Measurements from ENCODE around the gene ZNF692. TPM values are rescaled to one million over a fixed set of nuclear protein-coding genes. Genes with fewer than 3 reads are reported as not detected.

The ZNF692 gene
- polyA plus RNA-seq, 1 experiment: 19.5 TPM

GRCh38 chr1:248800459-248800858, 58.4 kb downstream of the ZNF692 start:
- H3K27me3 ChIP-seq (ENCODE audit: control insufficient read depth, insufficient read depth, low read length): no peaks in the 10 kb centered on the region; the same call in 1 of the 2 replicates
- no peak overlapping the region for H3K4me3 ChIP-seq (ENCODE audit: low read depth, low read length)
- ChIA-PET POLR2A (no interaction called here), CTCF (no interaction called here)
- H3K36me3 ChIP-seq (ENCODE audit: control insufficient read depth, insufficient read depth, low read length): no peaks in the 10 kb centered on the region
- TF ChIP-seq, protein P1, sequence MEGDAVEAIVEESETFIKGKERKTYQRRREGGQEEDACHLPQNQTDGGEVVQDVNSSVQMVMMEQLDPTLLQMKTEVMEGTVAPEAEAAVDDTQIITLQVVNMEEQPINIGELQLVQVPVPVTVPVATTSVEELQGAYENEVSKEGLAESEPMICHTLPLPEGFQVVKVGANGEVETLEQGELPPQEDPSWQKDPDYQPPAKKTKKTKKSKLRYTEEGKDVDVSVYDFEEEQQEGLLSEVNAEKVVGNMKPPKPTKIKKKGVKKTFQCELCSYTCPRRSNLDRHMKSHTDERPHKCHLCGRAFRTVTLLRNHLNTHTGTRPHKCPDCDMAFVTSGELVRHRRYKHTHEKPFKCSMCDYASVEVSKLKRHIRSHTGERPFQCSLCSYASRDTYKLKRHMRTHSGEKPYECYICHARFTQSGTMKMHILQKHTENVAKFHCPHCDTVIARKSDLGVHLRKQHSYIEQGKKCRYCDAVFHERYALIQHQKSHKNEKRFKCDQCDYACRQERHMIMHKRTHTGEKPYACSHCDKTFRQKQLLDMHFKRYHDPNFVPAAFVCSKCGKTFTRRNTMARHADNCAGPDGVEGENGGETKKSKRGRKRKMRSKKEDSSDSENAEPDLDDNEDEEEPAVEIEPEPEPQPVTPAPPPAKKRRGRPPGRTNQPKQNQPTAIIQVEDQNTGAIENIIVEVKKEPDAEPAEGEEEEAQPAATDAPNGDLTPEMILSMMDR (IDR thresholded peaks at IDR 0.05; ENCODE audit: insufficient read depth, low read depth, low read length): no peak
- DNase-seq (ENCODE audit: low read depth): no peak

Small RNA genes lying within 50 kb of the gene (small RNA-seq; reads per million reads assigned to genes)
- not detected for gene MIR3124 (ENCODE audit: insufficient read length, low read depth, low replicate concordance)

Other genes starting within 250 kb of the ZNF692 start
- gene OR2T11, start 224.0 kb downstream of the ZNF692 start, polyA plus RNA-seq (2011; rRNA removed): not detected in 2 replicates
- gene OR2T35, start 213.8 kb downstream of the ZNF692 start, polyA plus RNA-seq (2011; rRNA removed): not detected in 2 replicates
- gene OR2T27, start 203.6 kb downstream of the ZNF692 start, polyA plus RNA-seq (2011; rRNA removed): not detected in 2 replicates
- not detected in 2 replicates for gene OR14I1, start 156.3 kb downstream of the ZNF692 start, polyA plus RNA-seq (2011; rRNA removed)
- gene LYPD8, start 103.3 kb downstream of the ZNF692 start, polyA plus RNA-seq (2011; rRNA removed): not detected in 2 replicates
- 23.2 and 32.5 TPM in 2 replicates for gene SH3BP5L, start 33.2 kb downstream of the ZNF692 start, polyA plus RNA-seq (2011; rRNA removed)
- 13.9 and 17.1 TPM in 2 replicates for gene ZNF672, start 20.9 kb downstream of the ZNF692 start, polyA plus RNA-seq (2011; rRNA removed)
- gene PGBD2, start 47.1 kb upstream of the ZNF692 start, polyA plus RNA-seq (2011; rRNA removed): 3.8 and 4.2 TPM in 2 replicates

All from BJ (cell line).